Thoracic aorta (tissue), 2 donors: ENCODE results near the gene CBFA2T3. TPM values are rescaled to one million over a fixed set of nuclear protein-coding genes. Genes with fewer than 3 reads are reported as not detected.

ENCODE experiments used
- ATAC-seq: fragments of 150-250 bp; one replicate; pipeline ENCODE4 v1.8.0; 2017; ENCODE audit warnings: low read depth; ENCODE audit not compliant: insufficient number of reproducible peaks, low FRiP score
- DNase-seq: peaks from one replicate; pipeline ENCODE4 v3.0.0-alpha.2; 2020; ENCODE audit warnings: low spot score
- H3K27ac ChIP-seq, 2 donors: fragments of 200-600 bp; sonication (generic); 1 replicate in 1 of 2; 2 replicates in 1 of 2; pipeline ENCODE4 v1.5.1; 2016; ENCODE audit warnings: mild to moderate bottlenecking in 2 of 2, moderate library complexity in 2 of 2
- H3K27me3 ChIP-seq: fragments of 200-600 bp; sonication (generic); replicated peaks from 2 replicates; pipeline ENCODE4 v1.6.0; 2016; ENCODE audit warnings: mild to moderate bottlenecking; ENCODE audit not compliant: insufficient read depth
- H3K36me3 ChIP-seq: fragments of 200-600 bp; sonication (generic); one replicate; pipeline ENCODE4 v1.5.1; 2016
- H3K4me1 ChIP-seq, 2 donors: fragments of 200-600 bp; sonication (generic); 1 replicate in 1 of 2; 2 replicates in 1 of 2; pipeline versions ENCODE4 v1.5.1 to v1.6.0; 2016; ENCODE audit warnings: low read depth in 2 of 2, mild to moderate bottlenecking in 1 of 2; ENCODE audit not compliant: control insufficient read depth in 1 of 2
- H3K4me3 ChIP-seq: fragments of 200-600 bp; sonication (generic); 2 replicates; pipeline ENCODE4 v1.5.1; 2016; ENCODE audit warnings: mild to moderate bottlenecking
- H3K9me3 ChIP-seq: fragments of 200-600 bp; sonication (generic); 2 replicates; pipeline ENCODE4 v1.5.1; 2016
- total RNA-seq, 2 donors: library from RNA; depleted of rRNA; stranded (reverse); fragments of >200 nt; gene quantifications; one replicate each; pipeline versions ENCODE4 v1.1.0 to v1.2.3, GENCODE V29; 2016
- TF ChIP-seq, protein P1 (sequence below): fragments of 200-600 bp; sonication (generic); IDR thresholded peaks from one replicate; pipeline ENCODE4 v1.5.1; 2019; ENCODE audit warnings: antibody characterized with exemption

The CBFA2T3 gene
- total RNA-seq, 2 donors from 2014 or later: 3.9 to 6.6 TPM

DNA sequence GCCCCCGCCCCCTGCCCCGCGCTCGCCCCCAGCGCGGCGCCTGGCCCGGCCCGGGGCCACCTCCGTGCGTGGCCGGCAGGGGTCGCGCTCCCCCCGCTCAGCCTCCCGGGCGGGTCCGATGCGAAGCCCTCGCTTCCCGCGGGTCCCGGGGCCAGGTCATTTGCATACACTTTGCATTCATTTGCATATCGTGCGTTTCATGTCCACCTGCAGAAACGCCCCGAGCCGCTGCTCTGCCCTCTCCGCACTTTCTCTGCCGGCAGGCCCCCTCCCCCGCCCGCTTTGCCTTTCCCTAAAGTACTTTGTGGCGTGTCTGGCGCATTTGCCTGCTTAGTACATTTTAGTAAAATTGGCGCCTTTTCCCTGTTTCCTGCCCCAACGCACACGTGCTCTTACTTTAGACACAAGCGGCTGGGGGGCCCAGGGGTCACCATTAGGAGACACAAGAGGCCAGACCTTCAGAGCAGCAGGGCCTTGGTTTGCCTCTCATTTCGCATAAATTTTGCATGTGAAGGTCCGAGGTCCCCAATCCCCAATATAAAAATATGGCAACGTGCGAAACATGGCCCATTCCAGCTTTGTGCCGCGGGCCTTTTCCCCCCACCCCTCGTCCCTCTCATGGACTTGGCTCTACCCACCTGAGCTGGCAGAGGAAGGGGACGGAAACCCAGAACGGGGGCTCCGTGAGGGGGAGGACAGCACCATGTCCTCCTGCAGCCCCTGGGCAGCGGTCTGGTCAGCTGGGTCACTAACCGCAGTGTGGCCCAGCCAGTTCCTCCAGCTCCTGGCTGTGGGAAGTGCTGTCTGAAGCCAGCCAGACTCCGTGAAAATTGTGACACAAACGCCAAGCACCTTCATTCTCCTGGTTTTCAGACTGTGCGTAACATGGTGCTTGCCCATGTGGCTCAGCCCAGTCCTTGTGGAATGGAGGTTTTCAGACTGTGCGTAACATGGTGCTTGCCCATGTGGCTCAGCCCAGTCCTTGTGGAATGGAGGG lies 34.8 kb downstream of the CBFA2T3 start:
- peaks cover 5 to 7% of the 10 kb centered on the region in 2 donors for H3K4me1 ChIP-seq
- H3K27me3 ChIP-seq: no peaks in the 10 kb centered on the region
- no peak for DNase-seq
- peak overlapping the region; percentile 49 for H3K4me3 ChIP-seq
- H3K36me3 ChIP-seq: no peaks in the 10 kb centered on the region
- H3K9me3 ChIP-seq: no peaks in the 10 kb centered on the region
- TF ChIP-seq, protein P1, sequence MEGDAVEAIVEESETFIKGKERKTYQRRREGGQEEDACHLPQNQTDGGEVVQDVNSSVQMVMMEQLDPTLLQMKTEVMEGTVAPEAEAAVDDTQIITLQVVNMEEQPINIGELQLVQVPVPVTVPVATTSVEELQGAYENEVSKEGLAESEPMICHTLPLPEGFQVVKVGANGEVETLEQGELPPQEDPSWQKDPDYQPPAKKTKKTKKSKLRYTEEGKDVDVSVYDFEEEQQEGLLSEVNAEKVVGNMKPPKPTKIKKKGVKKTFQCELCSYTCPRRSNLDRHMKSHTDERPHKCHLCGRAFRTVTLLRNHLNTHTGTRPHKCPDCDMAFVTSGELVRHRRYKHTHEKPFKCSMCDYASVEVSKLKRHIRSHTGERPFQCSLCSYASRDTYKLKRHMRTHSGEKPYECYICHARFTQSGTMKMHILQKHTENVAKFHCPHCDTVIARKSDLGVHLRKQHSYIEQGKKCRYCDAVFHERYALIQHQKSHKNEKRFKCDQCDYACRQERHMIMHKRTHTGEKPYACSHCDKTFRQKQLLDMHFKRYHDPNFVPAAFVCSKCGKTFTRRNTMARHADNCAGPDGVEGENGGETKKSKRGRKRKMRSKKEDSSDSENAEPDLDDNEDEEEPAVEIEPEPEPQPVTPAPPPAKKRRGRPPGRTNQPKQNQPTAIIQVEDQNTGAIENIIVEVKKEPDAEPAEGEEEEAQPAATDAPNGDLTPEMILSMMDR: peak; percentile 48
- H3K27ac ChIP-seq: no peak overlapping the region
- ATAC-seq: no peak

DNA sequence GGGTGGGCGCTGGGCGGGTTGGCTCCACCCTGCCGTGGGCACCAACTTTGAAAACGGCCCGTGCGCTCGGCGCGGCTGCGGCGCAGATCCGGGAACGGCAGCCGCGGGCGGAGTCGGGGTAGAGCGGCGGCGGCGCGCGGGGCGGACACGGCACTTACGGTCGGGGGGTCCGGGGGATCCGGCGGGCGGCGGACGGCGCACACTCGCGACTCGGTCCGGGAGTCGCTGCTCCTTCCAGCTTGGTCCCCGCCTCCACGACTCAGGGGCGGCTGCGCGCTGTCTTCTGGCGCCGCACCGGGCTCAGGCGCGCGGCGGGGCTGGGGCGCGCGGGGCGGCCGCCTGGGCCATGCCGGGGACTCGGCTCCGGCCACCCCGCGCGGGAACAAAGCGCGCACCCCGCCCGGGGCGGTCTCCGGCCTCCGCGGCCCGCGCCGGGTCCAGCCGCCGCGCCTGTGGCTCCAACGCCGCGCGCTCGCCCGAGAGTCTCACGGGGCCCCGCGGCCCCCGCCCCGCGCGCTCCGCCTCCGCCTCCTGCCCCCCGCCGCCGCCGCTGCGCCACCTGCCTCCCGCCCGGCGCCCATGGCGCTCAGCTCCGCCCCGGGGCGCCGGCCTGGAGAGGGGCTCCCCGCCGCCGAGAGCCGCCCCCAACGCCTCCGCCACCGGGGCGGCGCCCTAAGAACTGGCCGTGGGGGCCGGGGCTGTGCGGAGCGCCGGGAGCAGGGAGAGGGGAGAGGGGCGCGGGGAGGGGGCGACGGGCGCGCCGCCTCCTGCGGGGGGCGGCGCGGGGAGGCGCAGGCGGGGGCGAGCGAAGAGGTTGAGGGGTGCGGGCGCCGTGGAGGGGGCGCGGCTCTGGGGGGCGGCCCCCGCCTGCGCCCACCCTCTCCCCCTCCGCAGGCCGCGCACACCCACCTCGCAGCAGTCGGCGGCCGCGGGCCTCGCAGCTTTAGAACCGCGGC lies 35.9 kb downstream of the CBFA2T3 start:
- peak overlapping the region; percentile 63 for H3K4me3 ChIP-seq
- no peaks in the 10 kb centered on the region for H3K9me3 ChIP-seq
- DNase-seq (no peak), ATAC-seq (no peak)
- TF ChIP-seq, protein P1: no peak
- H3K27ac ChIP-seq: no peak overlapping the region
- H3K36me3 ChIP-seq: no peaks in the 10 kb centered on the region
- no peaks in the 10 kb centered on the region for H3K27me3 ChIP-seq
- H3K4me1 ChIP-seq: peaks cover 5 to 7% of the 10 kb centered on the region in 2 donors

DNA sequence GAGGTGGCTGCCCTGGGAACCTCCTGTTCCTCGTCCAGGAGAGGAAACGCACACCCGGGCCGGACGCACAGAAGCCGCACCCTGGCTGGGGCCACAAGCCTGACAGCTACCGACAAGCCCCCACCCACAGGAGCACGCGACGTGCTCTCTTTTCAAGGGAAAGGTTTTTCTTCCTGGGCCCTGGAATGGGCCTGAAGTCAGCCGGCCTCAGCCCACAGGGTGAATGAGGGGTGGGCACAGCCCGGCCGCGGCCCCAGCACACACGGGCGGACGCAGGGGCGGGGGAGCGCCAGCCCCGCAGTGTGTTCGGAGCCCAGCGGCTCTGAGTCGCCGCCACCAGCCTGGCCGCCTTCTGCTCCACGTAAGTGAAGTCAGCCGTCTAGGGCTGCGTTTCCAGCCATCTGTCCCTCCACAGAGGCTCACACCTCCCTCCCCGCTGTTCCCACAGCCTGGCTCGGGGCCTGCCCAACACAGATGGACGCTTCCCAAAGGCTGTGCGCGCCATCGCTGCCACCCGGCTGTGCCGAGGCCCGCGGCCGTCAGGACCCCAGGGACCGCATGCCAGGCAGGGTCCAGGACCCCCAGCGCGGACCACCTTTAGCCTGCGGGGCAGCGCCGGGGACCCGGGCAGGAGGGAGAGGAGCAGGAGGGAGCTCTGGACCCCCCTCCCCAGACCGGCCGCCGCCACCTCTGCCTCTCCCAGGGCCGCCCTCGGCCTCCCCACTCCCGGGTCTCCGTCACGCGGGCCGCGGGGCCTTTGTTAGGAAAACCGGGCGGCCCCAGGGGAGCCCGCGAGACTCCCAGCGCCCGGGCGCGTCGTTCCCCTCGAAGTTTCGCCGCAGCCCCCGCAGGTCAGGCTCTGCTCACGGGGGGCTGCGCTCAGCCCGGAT lies 36.8 kb downstream of the CBFA2T3 start:
- no peaks in the 10 kb centered on the region for H3K36me3 ChIP-seq
- TF ChIP-seq, protein P1: no peak
- H3K9me3 ChIP-seq: no peaks in the 10 kb centered on the region
- peak overlapping the region; percentile 63 for H3K4me3 ChIP-seq
- H3K27me3 ChIP-seq: no peaks in the 10 kb centered on the region
- H3K27ac ChIP-seq: no peak overlapping the region
- peaks cover 5 to 7% of the 10 kb centered on the region in 2 donors for H3K4me1 ChIP-seq
- no peak for ATAC-seq
- no peak for DNase-seq

DNA sequence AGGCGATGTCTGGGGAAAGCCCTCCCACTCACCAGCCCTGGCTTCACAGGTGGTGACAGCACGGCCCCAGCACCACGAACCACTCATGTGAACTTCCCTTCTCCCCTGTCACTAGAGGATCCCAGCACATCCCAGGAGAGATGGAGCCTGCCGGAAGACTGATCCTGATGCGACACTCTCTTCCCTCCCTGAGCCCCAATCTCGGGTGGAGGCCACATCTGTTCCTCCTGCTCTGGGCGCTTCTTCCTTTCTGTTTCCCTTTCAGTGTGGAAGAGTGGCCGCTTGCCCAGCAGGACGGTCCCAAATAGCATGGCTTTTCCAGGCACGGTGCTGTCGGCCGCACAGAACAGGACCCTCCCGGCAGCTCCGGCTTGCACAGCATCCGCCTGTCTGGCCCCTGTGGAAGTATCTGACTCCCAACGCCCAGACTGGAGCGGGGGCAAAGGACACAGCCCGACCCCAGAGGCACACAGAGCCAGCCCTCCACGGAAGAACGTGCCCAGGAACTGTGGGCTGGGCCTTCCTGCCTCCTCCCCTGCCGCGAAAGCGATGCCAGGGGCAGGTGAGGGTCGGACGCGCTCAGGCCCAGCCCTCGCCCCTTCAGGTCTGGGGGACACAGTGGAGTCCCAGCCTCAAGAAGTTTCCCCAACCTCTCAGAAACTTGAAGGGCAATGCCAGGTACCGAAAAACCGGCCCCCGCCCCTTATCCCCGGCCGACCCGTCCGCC lies 37.6 kb downstream of the CBFA2T3 start:
- no peaks in the 10 kb centered on the region for H3K36me3 ChIP-seq
- DNase-seq: no peak
- no peaks in the 10 kb centered on the region for H3K9me3 ChIP-seq
- peaks cover 5 to 7% of the 10 kb centered on the region in 2 donors for H3K4me1 ChIP-seq
- no peak for ATAC-seq
- peak overlapping the region; percentile 63 for H3K4me3 ChIP-seq
- no peaks in the 10 kb centered on the region for H3K27me3 ChIP-seq
- TF ChIP-seq, protein P1: no peak
- no peak overlapping the region for H3K27ac ChIP-seq
